ENCODE results near the gene SH3GL1.
A peak's percentile ranks its signal among the peaks of the same experiment; 100 is the strongest.

Gene SH3GL1

DNA sequence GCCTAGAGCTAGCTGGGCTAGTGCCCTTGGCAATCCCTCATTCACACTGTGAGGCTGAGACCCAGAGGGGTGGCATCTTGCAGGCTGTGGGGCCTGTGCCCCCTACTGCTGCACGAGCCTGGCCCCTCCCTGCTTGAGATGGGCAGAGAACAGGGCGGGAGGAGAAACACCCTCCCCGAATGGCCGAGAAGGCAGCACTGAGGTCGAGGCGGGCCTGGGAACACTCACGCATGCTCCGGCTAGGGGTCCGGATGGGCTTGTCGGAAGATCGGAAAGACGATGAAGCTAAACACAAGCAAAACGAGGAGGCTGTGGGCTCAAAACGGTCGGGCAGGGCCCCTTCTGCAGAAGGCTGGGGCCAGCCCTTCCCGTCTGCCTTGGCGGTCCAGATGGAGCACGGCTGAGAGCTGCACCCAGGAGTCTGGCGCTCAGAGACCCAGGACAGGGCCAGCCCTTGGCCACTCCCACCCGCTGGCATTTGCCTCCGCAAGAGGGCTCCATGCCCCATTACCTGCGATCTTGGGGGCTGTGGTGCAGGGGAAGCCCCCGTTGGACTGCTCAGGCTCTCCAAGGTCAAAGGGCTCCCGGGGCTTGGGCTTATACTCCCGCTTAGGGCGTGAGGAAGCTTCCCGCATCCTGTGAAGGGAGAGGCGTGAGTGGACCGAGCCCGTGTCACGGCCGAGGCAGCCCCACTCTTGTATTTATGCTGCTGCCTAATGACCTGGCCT, 38.1 kb downstream of the SH3GL1 start:
- Histone ChIP-seq H3K4me3 (ENCODE audit: insufficient read depth, low read depth, low read length) (no peak overlapping the region), H3K9me3 (ENCODE audit: control insufficient read depth, low read length) (no peaks in the 10 kb centered on the region), H3K4me1 (ENCODE audit: control insufficient read depth, insufficient read depth, low read length) (peaks cover 21% of the 10 kb centered on the region), H3K36me3 (ENCODE audit: control insufficient read depth, insufficient read depth, low read length) (peaks cover 31% of the 10 kb centered on the region), H3K27ac (ENCODE audit: insufficient read depth, low read depth, low read length, poor library complexity, severe bottlenecking) (no peak overlapping the region), H3K27me3 (ENCODE audit: control insufficient read depth, insufficient read depth, low read length, poor library complexity, severe bottlenecking) (no peaks in the 10 kb centered on the region)
- 92 to 93% methylated on average over 32 of the region's 32 CpGs for WGBS, 2 experiments

GRCh38 chr19:4361152-4362046, 38.9 kb downstream of the SH3GL1 start:
- 88 to 89% methylated on average over 50 of the region's 50 CpGs for WGBS, 2 experiments
- Histone ChIP-seq H3K4me1 (ENCODE audit: control insufficient read depth, insufficient read depth, low read length) (peaks cover 21% of the 10 kb centered on the region), H3K27me3 (ENCODE audit: control insufficient read depth, insufficient read depth, low read length, poor library complexity, severe bottlenecking) (no peaks in the 10 kb centered on the region), H3K4me3 (ENCODE audit: insufficient read depth, low read depth, low read length) (no peak overlapping the region), H3K36me3 (ENCODE audit: control insufficient read depth, insufficient read depth, low read length) (peaks cover 31% of the 10 kb centered on the region), H3K9me3 (ENCODE audit: control insufficient read depth, low read length) (no peaks in the 10 kb centered on the region), H3K27ac (ENCODE audit: insufficient read depth, low read depth, low read length, poor library complexity, severe bottlenecking) (peak overlapping the region; percentile 40)

GRCh38 chr19:4360641-4361151, 39.7 kb downstream of the SH3GL1 start:
- Histone ChIP-seq H3K4me3 (ENCODE audit: insufficient read depth, low read depth, low read length) (no peak overlapping the region), H3K4me1 (ENCODE audit: control insufficient read depth, insufficient read depth, low read length) (peaks cover 21% of the 10 kb centered on the region), H3K27ac (ENCODE audit: insufficient read depth, low read depth, low read length, poor library complexity, severe bottlenecking) (peak overlapping the region; percentile 60), H3K9me3 (ENCODE audit: control insufficient read depth, low read length) (no peaks in the 10 kb centered on the region), H3K27me3 (ENCODE audit: control insufficient read depth, insufficient read depth, low read length, poor library complexity, severe bottlenecking) (no peaks in the 10 kb centered on the region), H3K36me3 (ENCODE audit: control insufficient read depth, insufficient read depth, low read length) (peaks cover 31% of the 10 kb centered on the region)
- 74% methylated on average over 12 of the region's 12 CpGs for WGBS, 2 experiments

GRCh38 chr19:4360081-4360569, 40.2 kb downstream of the SH3GL1 start:
- H3K4me3 ChIP-seq (ENCODE audit: insufficient read depth, low read depth, low read length) = no peak overlapping the region
- H3K36me3 ChIP-seq (ENCODE audit: control insufficient read depth, insufficient read depth, low read length) = peaks cover 31% of the 10 kb centered on the region
- no peaks in the 10 kb centered on the region for H3K27me3 ChIP-seq (ENCODE audit: control insufficient read depth, insufficient read depth, low read length, poor library complexity, severe bottlenecking)
- peaks cover 21% of the 10 kb centered on the region for H3K4me1 ChIP-seq (ENCODE audit: control insufficient read depth, insufficient read depth, low read length)
- H3K9me3 ChIP-seq (ENCODE audit: control insufficient read depth, low read length) = no peaks in the 10 kb centered on the region
- WGBS, 2 experiments = 92% methylated on average over 9 of the region's 9 CpGs
- H3K27ac ChIP-seq (ENCODE audit: insufficient read depth, low read depth, low read length, poor library complexity, severe bottlenecking) = peak overlapping the region; percentile 60

DNA sequence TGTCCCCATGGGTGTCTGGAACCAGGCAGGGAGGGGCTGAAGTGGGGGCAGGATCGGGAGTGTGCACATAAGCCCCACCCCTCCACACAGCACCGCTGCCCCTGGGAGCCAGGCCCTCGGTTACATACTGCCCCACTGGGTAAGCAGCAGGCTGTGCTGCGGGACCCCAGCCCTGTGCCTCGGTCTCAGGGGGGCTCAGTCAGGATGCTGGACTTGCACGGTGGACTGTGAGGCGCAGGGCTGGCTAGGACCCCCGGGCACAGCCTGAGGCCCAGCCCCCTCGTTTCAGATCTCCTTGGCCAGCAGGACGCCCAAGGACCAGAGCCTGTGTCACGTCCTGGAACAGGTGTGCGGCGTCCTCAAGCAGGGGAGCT, 40.7 kb downstream of the SH3GL1 start:
- peaks cover 21% of the 10 kb centered on the region for H3K4me1 ChIP-seq (ENCODE audit: control insufficient read depth, insufficient read depth, low read length)
- peaks cover 31% of the 10 kb centered on the region for H3K36me3 ChIP-seq (ENCODE audit: control insufficient read depth, insufficient read depth, low read length)
- no peaks in the 10 kb centered on the region for H3K27me3 ChIP-seq (ENCODE audit: control insufficient read depth, insufficient read depth, low read length, poor library complexity, severe bottlenecking)
- H3K27ac ChIP-seq (ENCODE audit: insufficient read depth, low read depth, low read length, poor library complexity, severe bottlenecking) = no peak overlapping the region
- WGBS, 2 experiments = 93 to 95% methylated on average over 13 of the region's 13 CpGs
- no peaks in the 10 kb centered on the region for H3K9me3 ChIP-seq (ENCODE audit: control insufficient read depth, low read length)
- no peak overlapping the region for H3K4me3 ChIP-seq (ENCODE audit: insufficient read depth, low read depth, low read length)

GRCh38 chr19:4358709-4359626, 41.4 kb downstream of the SH3GL1 start:
- Histone ChIP-seq H3K36me3 (ENCODE audit: control insufficient read depth, insufficient read depth, low read length) (peaks cover 33% of the 10 kb centered on the region), H3K4me3 (ENCODE audit: insufficient read depth, low read depth, low read length) (no peak overlapping the region), H3K27me3 (ENCODE audit: control insufficient read depth, insufficient read depth, low read length, poor library complexity, severe bottlenecking) (no peaks in the 10 kb centered on the region), H3K4me1 (ENCODE audit: control insufficient read depth, insufficient read depth, low read length) (peaks cover 21% of the 10 kb centered on the region), H3K9me3 (ENCODE audit: control insufficient read depth, low read length) (no peaks in the 10 kb centered on the region), H3K27ac (ENCODE audit: insufficient read depth, low read depth, low read length, poor library complexity, severe bottlenecking) (no peak overlapping the region)
- WGBS, 2 experiments = 95% methylated on average over 25 of the region's 25 CpGs

- Histone ChIP-seq H3K36me3 (ENCODE audit: control insufficient read depth, insufficient read depth, low read length) (peaks cover 32% of the 10 kb centered on the region), H3K4me1 (ENCODE audit: control insufficient read depth, insufficient read depth, low read length) (peaks cover 21% of the 10 kb centered on the region), H3K27ac (ENCODE audit: insufficient read depth, low read depth, low read length, poor library complexity, severe bottlenecking) (no peak overlapping the region), H3K9me3 (ENCODE audit: control insufficient read depth, low read length) (no peaks in the 10 kb centered on the region), H3K27me3 (ENCODE audit: control insufficient read depth, insufficient read depth, low read length, poor library complexity, severe bottlenecking) (no peaks in the 10 kb centered on the region), H3K4me3 (ENCODE audit: insufficient read depth, low read depth, low read length) (no peak overlapping the region)
- 95 to 96% methylated on average over 16 of the region's 16 CpGs for WGBS, 2 experiments
These were observed 42.4 kb downstream of the SH3GL1 start for GRCh38 chr19:4357921-4358326.

GRCh38 chr19:4357095-4357797, 43.1 kb downstream of the SH3GL1 start:
- Histone ChIP-seq H3K4me3 (ENCODE audit: insufficient read depth, low read depth, low read length) (no peak overlapping the region), H3K9me3 (ENCODE audit: control insufficient read depth, low read length) (no peaks in the 10 kb centered on the region), H3K27ac (ENCODE audit: insufficient read depth, low read depth, low read length, poor library complexity, severe bottlenecking) (no peak overlapping the region), H3K36me3 (ENCODE audit: control insufficient read depth, insufficient read depth, low read length) (peaks cover 28% of the 10 kb centered on the region), H3K27me3 (ENCODE audit: control insufficient read depth, insufficient read depth, low read length, poor library complexity, severe bottlenecking) (no peaks in the 10 kb centered on the region), H3K4me1 (ENCODE audit: control insufficient read depth, insufficient read depth, low read length) (peaks cover 21% of the 10 kb centered on the region)
- WGBS, 2 experiments = 92 to 93% methylated on average over 23 of the region's 23 CpGs

DNA sequence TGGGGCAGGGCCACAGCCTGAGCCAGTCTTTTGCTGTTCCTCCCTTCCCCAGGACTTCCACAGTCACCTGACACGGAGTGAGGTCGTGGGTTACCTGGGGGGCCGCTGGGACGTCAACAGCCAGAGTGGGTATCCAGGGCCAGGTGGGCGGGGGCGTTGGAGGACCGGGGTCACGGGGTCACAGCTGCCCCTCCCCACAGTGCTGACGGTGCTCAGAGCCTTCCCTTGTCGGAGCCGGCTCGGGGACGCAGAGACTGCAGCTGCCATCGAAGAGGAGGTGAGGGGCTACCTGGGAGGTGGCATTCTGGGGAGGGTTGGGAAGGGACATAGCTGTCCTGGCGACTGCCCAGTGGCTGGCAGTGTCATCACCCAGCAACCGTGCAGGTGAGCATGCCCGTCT, 45.5 kb downstream of the SH3GL1 start:
- peaks cover 18% of the 10 kb centered on the region for H3K36me3 ChIP-seq (ENCODE audit: control insufficient read depth, insufficient read depth, low read length)
- H3K27ac ChIP-seq (ENCODE audit: insufficient read depth, low read depth, low read length, poor library complexity, severe bottlenecking) = no peak overlapping the region
- no peaks in the 10 kb centered on the region for H3K27me3 ChIP-seq (ENCODE audit: control insufficient read depth, insufficient read depth, low read length, poor library complexity, severe bottlenecking)
- peaks cover under 1% of the 10 kb centered on the region for H3K4me1 ChIP-seq (ENCODE audit: control insufficient read depth, insufficient read depth, low read length)
- no peak overlapping the region for H3K4me3 ChIP-seq (ENCODE audit: insufficient read depth, low read depth, low read length)
- WGBS, 2 experiments = 93 to 95% methylated on average over 17 of the region's 17 CpGs
- H3K9me3 ChIP-seq (ENCODE audit: control insufficient read depth, low read length) = no peaks in the 10 kb centered on the region

Measured in ectodermal cell (in vitro differentiated cells).